DOHH2 (cell line): ENCODE measurements around the gene HOXA5.

Experiments used
- H3F3A ChIP-seq: fragments of 200-600 bp; sonication (generic), shearing (Covaris generic); 2 replicates; pipeline ENCODE4 v1.6.0; 2016; ENCODE audit warnings: antibody characterized with exemption, mild to moderate bottlenecking; ENCODE audit not compliant: control insufficient read depth, insufficient read depth
- H3K27ac ChIP-seq: fragments of 200-600 bp; sonication (generic); 2 replicates; pipeline ENCODE4 v1.5.1; 2014; ENCODE audit warnings: low read depth, mild to moderate bottlenecking, low read length, moderate library complexity
- H3K27me3 ChIP-seq: fragments of 200-600 bp; sonication (generic); 2 replicates; pipeline ENCODE4 v1.6.1; 2014; ENCODE audit warnings: mild to moderate bottlenecking, low read length, mixed read lengths; ENCODE audit not compliant: control insufficient read depth
- H3K36me3 ChIP-seq: fragments of 200-600 bp; sonication (generic); 2 replicates; pipeline ENCODE4 v1.6.1; 2014; ENCODE audit warnings: mild to moderate bottlenecking, low read length, moderate library complexity, mixed read lengths; ENCODE audit not compliant: control insufficient read depth
- H3K4me1 ChIP-seq: fragments of 200-600 bp; sonication (generic); 2 replicates; pipeline ENCODE4 v1.6.1; 2014; ENCODE audit warnings: mild to moderate bottlenecking, low read length, mixed read lengths; ENCODE audit not compliant: control insufficient read depth
- H3K4me2 ChIP-seq: fragments of 200-600 bp; sonication (generic); 2 replicates; pipeline ENCODE4 v1.6.0; 2014; ENCODE audit warnings: mild to moderate bottlenecking, low read length, moderate library complexity
- H3K4me3 ChIP-seq: fragments of 200-600 bp; sonication (generic); 2 replicates; pipeline ENCODE4 v1.5.1; 2014; ENCODE audit warnings: mild to moderate bottlenecking, low read length, mixed read lengths
- H3K79me2 ChIP-seq: fragments of 200-600 bp; sonication (generic); 2 replicates; pipeline ENCODE4 v1.6.1; 2014; ENCODE audit warnings: mild to moderate bottlenecking, low read length, mixed read lengths; ENCODE audit not compliant: control insufficient read depth
- H3K9me2 ChIP-seq: fragments of 200-600 bp; sonication (generic); replicated peaks from 2 replicates; pipeline ENCODE4 v1.6.1; 2014; ENCODE audit warnings: mild to moderate bottlenecking, low read length, mixed read lengths; ENCODE audit not compliant: control insufficient read depth
- H3K9me3 ChIP-seq: fragments of 200-600 bp; sonication (generic); 2 replicates; pipeline ENCODE4 v1.6.1; 2014; ENCODE audit warnings: antibody characterized with exemption, low read length, mixed read lengths; ENCODE audit not compliant: control insufficient read depth, insufficient read depth
- H4K20me1 ChIP-seq: fragments of 200-600 bp; sonication (generic); 2 replicates; pipeline ENCODE4 v1.6.0; 2014; ENCODE audit warnings: low read depth, mild to moderate bottlenecking, antibody characterized with exemption, low read length, moderate library complexity; ENCODE audit not compliant: control insufficient read depth, insufficient read depth
- CTCF ChIP-seq: fragments of 200-600 bp; sonication (generic); IDR thresholded peaks from one replicate; pipeline ENCODE4 v1.5.1; 2014; ENCODE audit warnings: antibody characterized with exemption, mild to moderate bottlenecking, low read depth, low read length; ENCODE audit not compliant: poor library complexity, severe bottlenecking
- EZH2phosphoT487 ChIP-seq: fragments of 200-600 bp; sonication (generic); IDR thresholded peaks from 2 replicates; pipeline ENCODE4 v1.6.1; 2017; ENCODE audit warnings: borderline replicate concordance, mild to moderate bottlenecking, antibody characterized with exemption, low read length, moderate library complexity, mixed read lengths

The HOXA5 gene

GRCh38 chr7:27157702-27158431 is 14.4 kb upstream of the HOXA5 start:
- Histone ChIP-seq H3K27me3 (peaks cover 71% of the 10 kb centered on the region), H4K20me1 (no peaks in the 10 kb centered on the region), H3K79me2 (no peaks in the 10 kb centered on the region), H3K36me3 (no peaks in the 10 kb centered on the region), H3K9me3 (no peaks in the 10 kb centered on the region), H3F3A (no peaks in the 10 kb centered on the region; the same call in 1 of the 2 replicates), H3K4me2 (no peak overlapping the region), H3K4me3 (no peak overlapping the region), H3K9me2 (no peaks in the 10 kb centered on the region), H3K27ac (no peak overlapping the region), H3K4me1 (peaks cover 24% of the 10 kb centered on the region)
- TF ChIP-seq CTCF (no peak), EZH2phosphoT487 (0 out of 2 replicates have a peak, but pooled peaks have one; percentile 30)

GRCh38 chr7:27156916-27157701 is 13.6 kb upstream of the HOXA5 start:
- Histone ChIP-seq H3K36me3 (no peaks in the 10 kb centered on the region), H3K4me3 (no peak overlapping the region), H3K27ac (no peak overlapping the region), H3K9me2 (no peaks in the 10 kb centered on the region), H4K20me1 (no peaks in the 10 kb centered on the region), H3K79me2 (no peaks in the 10 kb centered on the region), H3K27me3 (peaks cover 78% of the 10 kb centered on the region), H3K9me3 (no peaks in the 10 kb centered on the region), H3K4me2 (no peak overlapping the region), H3K4me1 (peaks cover 28% of the 10 kb centered on the region), H3F3A (no peaks in the 10 kb centered on the region)
- no peak for TF ChIP-seq CTCF
- TF ChIP-seq EZH2phosphoT487: no peak

GRCh38 chr7:27156508-27156898 is 13.0 kb upstream of the HOXA5 start, which contains the start of gene HOXA7:
HOXA7 (minus strand) TSS chr7:27156675; CDS start chr7:27156545, 130 bp downstream.
- no peak within 1 kb of the TSS for H3K4me2 ChIP-seq
- no peaks in the 10 kb centered on the region for H3K9me2 ChIP-seq
- no peak within 1 kb of the TSS for H3K4me3 ChIP-seq
- H3F3A ChIP-seq: no peaks in the 10 kb centered on the region
- TF ChIP-seq EZH2phosphoT487 (no peak), CTCF (no peak)
- H3K27me3 ChIP-seq: peaks cover 80% of the 10 kb centered on the region
- H3K4me1 ChIP-seq: peaks cover 31% of the 10 kb centered on the region
- no peaks in the 10 kb centered on the region for H3K36me3 ChIP-seq
- H3K79me2 ChIP-seq: no peaks in the 10 kb centered on the region
- H3K9me3 ChIP-seq: no peaks in the 10 kb centered on the region
- H4K20me1 ChIP-seq: no peaks in the 10 kb centered on the region
- no peak within 1 kb of the TSS for H3K27ac ChIP-seq
